Ovary (tissue), 1 donor: ENCODE measurements around the gene ANOS1.

ENCODE experiments used
- EP300 ChIP-seq: sonication (generic); formaldehyde crosslinking; IDR thresholded peaks from one replicate; pipeline ENCODE4 v1.6.1; 2017; ENCODE audit warnings: antibody characterized with exemption
- POLR2A ChIP-seq: fragments of 450-650 bp; IDR thresholded peaks from one replicate; pipeline ENCODE4 v1.6.1; 2017; ENCODE audit warnings: antibody characterized with exemption, mild to moderate bottlenecking, moderate library complexity

- no peak for TF ChIP-seq POLR2A
- no peak for TF ChIP-seq EP300
These were observed 102.1 kb downstream of the ANOS1 start for GRCh38 chrX:8629871-8630270.
